CD4-positive, alpha-beta T cell (primary cell): ENCODE results near the gene DEPDC7. TPM values are rescaled to one million over a fixed set of nuclear protein-coding genes. Genes with fewer than 3 reads are reported as not detected.

Source experiments
- ATAC-seq: fragments of 200-7000 bp; cut with Tn5 transposase; one replicate; pipeline ENCODE4 v1.10.0; 2022; ENCODE audit warnings: mild to moderate bottlenecking; ENCODE audit not compliant: poor library complexity
- CTCF ChIA-PET: fragments of 350-600 bp; sonication (Branson Sonifier 250); formaldehyde crosslinking; loops from one replicate; lab custom pipeline; 2021; ENCODE audit warnings: antibody characterized with exemption, inconsistent platforms; lab: Charles Lee
- POLR2A ChIA-PET: fragments of 350-600 bp; sonication (Branson Sonifier 250); formaldehyde crosslinking; loops from one replicate; lab custom pipeline; 2021; ENCODE audit warnings: antibody characterized with exemption, inconsistent platforms; lab: Charles Lee
- DNase-seq, 14 experiments: peaks; one replicate each; pipeline ENCODE4 v3.0.0-alpha.2; 2013 to 2020; ENCODE audit warnings: mixed read lengths in 2 of 14
- H3K27ac ChIP-seq, 2 donors: one replicate each; pipeline versions ENCODE4 v1.5.1 to v1.7.0; 2013; ENCODE audit warnings: low read length in 2 of 2, low read depth in 1 of 2, mild to moderate bottlenecking in 1 of 2
- H3K27me3 ChIP-seq, 2 experiments: 1 replicate in 1 of 2; 2 replicates in 1 of 2; pipeline versions ENCODE4 v1.6.1 to v1.7.0; 2013; ENCODE audit warnings: low read length in 2 of 2, control low read depth in 1 of 2, mild to moderate bottlenecking in 1 of 2, moderate library complexity in 1 of 2; ENCODE audit not compliant: insufficient read depth in 2 of 2, control insufficient read depth in 1 of 2
- H3K36me3 ChIP-seq: one replicate; pipeline ENCODE4 v1.6.1; 2013; ENCODE audit warnings: low read length, control low read depth; ENCODE audit not compliant: insufficient read depth
- H3K4me1 ChIP-seq: one replicate; pipeline ENCODE4 v1.6.1; 2013; ENCODE audit warnings: low read length, control low read depth; ENCODE audit not compliant: insufficient read depth
- H3K4me3 ChIP-seq: one replicate; pipeline ENCODE4 v1.5.1; 2013; ENCODE audit warnings: mild to moderate bottlenecking, low read length, moderate library complexity
- H3K9me3 ChIP-seq, 2 experiments: 1 replicate in 1 of 2; 2 replicates in 1 of 2; pipeline versions ENCODE4 v1.6.1 to v1.7.0; 2013; ENCODE audit warnings: low read length in 2 of 2, mild to moderate bottlenecking in 2 of 2, control low read depth in 1 of 2, moderate library complexity in 1 of 2; ENCODE audit not compliant: control insufficient read depth in 1 of 2, insufficient read depth in 1 of 2
- H3K27ac Mint-ChIP-seq: one replicate; pipeline ENCODE4 v1.8.0; 2020; ENCODE audit warnings: mixed read lengths
- H3K27me3 Mint-ChIP-seq: one replicate; pipeline ENCODE4 v1.8.0; 2021; ENCODE audit warnings: mixed read lengths
- H3K36me3 Mint-ChIP-seq: one replicate; pipeline ENCODE4 v1.8.0; 2021; ENCODE audit warnings: low read depth, mixed read lengths
- H3K4me1 Mint-ChIP-seq: one replicate; pipeline ENCODE4 v1.8.0; 2021; ENCODE audit warnings: low read depth, mixed read lengths
- H3K4me3 Mint-ChIP-seq: one replicate; pipeline ENCODE4 v1.8.0; 2020; ENCODE audit warnings: mild to moderate bottlenecking, mixed read lengths
- H3K9me3 Mint-ChIP-seq: one replicate; pipeline ENCODE4 v1.8.0; 2020; ENCODE audit warnings: mixed read lengths
- CTCF ChIP-seq: fragments of 200-600 bp; IDR thresholded peaks from one replicate; pipeline ENCODE4 v1.8.0; 2022; ENCODE audit warnings: antibody characterized with exemption, mild to moderate bottlenecking
- intact Hi-C, 2 experiments: fragments of 100-400 bp; cut with DNase I in 1 of 2; cut with micrococcal nuclease in 1 of 2; formaldehyde crosslinking; loops; one replicate each; pipeline versions ENCODE4 v1.15.1 to v1.9.0; 2023 to 2025; cut with DNase I, micrococcal nuclease
- total RNA-seq, 174 experiments: library from RNA in 2 of 174; stranded (reverse) in 2 of 174; gene quantifications; one replicate each; pipeline ENCODE4 v1.2.3 and lab custom pipeline; 2021 to 2026

DEPDC7 gene
- total RNA-seq, 2 experiments from 2014 or later, result 2.9 to 3.1 TPM

- Mint-ChIP-seq H3K4me1 (no peaks in the 10 kb centered on the region), H3K27me3 (no peaks in the 10 kb centered on the region), H3K4me3 (no peak overlapping the region), H3K9me3 (no peaks in the 10 kb centered on the region), H3K36me3 (peaks cover 57% of the 10 kb centered on the region), H3K27ac (no peak overlapping the region)
- intact Hi-C loops, result no loop called here
- H3K4me1 ChIP-seq, result no peaks in the 10 kb centered on the region
- H3K27ac ChIP-seq, result no peak overlapping the region
- H3K36me3 ChIP-seq, result peaks cover 17% of the 10 kb centered on the region
- H3K27me3 ChIP-seq, result no peaks in the 10 kb centered on the region
- ChIA-PET POLR2A (no interaction called here), CTCF (no interaction called here)
- no peak overlapping the region for H3K4me3 ChIP-seq
- no peak for DNase-seq
- no peaks in the 10 kb centered on the region for H3K9me3 ChIP-seq
- no peak for TF ChIP-seq CTCF
- no peak for ATAC-seq
Measured at GRCh38 chr11:32972781-32973180, 42.9 kb upstream of the DEPDC7 start.

- no peaks in the 10 kb centered on the region for H3K27me3 ChIP-seq
- Mint-ChIP-seq H3K36me3 (peaks cover 13% of the 10 kb centered on the region), H3K9me3 (no peaks in the 10 kb centered on the region), H3K27me3 (no peaks in the 10 kb centered on the region), H3K4me1 (no peaks in the 10 kb centered on the region), H3K27ac (no peak overlapping the region), H3K4me3 (no peak overlapping the region)
- H3K4me3 ChIP-seq, result no peak overlapping the region
- H3K27ac ChIP-seq, result no peak overlapping the region
- no peaks in the 10 kb centered on the region for H3K36me3 ChIP-seq
- no peaks in the 10 kb centered on the region for H3K4me1 ChIP-seq
- no peak for TF ChIP-seq CTCF
- ChIA-PET POLR2A (no interaction called here), CTCF (no interaction called here)
- intact Hi-C loops, result no loop called here
- no peaks in the 10 kb centered on the region for H3K9me3 ChIP-seq
- DNase-seq, result no peak
- ATAC-seq, result no peak
Measured at GRCh38 chr11:32982626-32983025, 33.1 kb upstream of the DEPDC7 start.

DNA sequence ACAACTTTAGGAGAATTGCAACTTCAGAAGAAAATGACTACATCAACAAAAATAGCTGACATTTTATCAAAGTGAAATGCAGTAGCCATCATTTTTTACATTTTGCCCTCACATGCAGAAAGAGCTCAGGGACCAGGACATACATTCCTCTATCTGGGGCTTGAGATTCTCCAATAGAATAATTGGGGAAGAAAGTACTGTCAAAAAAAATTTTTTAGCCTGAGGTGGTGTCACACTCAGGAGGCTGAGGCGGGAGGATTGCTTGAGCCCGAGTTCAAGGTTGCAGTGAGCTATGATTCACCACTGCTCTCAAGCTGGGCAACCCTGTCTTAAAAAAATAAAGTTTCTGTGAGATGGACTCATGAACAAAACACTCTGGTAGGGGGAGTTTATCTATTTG lies 32.2 kb upstream of the DEPDC7 start:
- Histone ChIP-seq H3K9me3 (no peaks in the 10 kb centered on the region), H3K4me1 (no peaks in the 10 kb centered on the region), H3K27ac (no peak overlapping the region), H3K27me3 (no peaks in the 10 kb centered on the region), H3K4me3 (no peak overlapping the region), H3K36me3 (no peaks in the 10 kb centered on the region)
- Mint-ChIP-seq H3K27ac (no peak overlapping the region), H3K4me1 (no peaks in the 10 kb centered on the region), H3K36me3 (peaks cover 4% of the 10 kb centered on the region), H3K9me3 (no peaks in the 10 kb centered on the region), H3K4me3 (no peak overlapping the region), H3K27me3 (no peaks in the 10 kb centered on the region)
- no peak for DNase-seq
- ATAC-seq, result no peak
- intact Hi-C loops, result no loop called here
- CTCF ChIA-PET, result interaction anchor here (1.1 kb wide), 1 partner anchor 9 kb away, joined by 3 read pairs; no protein-coding TSS in a partner anchor
- TF ChIP-seq CTCF, result no peak
- POLR2A ChIA-PET, result no interaction called here
